Suprapubic skin (tissue), 4 donors: ENCODE results near the gene CLEC18A. TPM values are rescaled to one million over a fixed set of nuclear protein-coding genes. Genes with fewer than 3 reads are reported as not detected.

Experiments
- DNase-seq, 2 donors: peaks; one replicate each; pipeline ENCODE4 v3.0.0-alpha.2; 2019; ENCODE audit warnings: low spot score in 2 of 2
- H3K27ac ChIP-seq: fragments of 200-600 bp; sonication (generic); one replicate; pipeline ENCODE4 v1.5.1; 2019
- H3K27me3 ChIP-seq: fragments of 200-600 bp; sonication (generic); one replicate; pipeline ENCODE4 v1.5.1; 2019
- H3K36me3 ChIP-seq: fragments of 200-600 bp; sonication (generic); one replicate; pipeline ENCODE4 v1.5.1; 2019
- H3K4me1 ChIP-seq: fragments of 200-600 bp; sonication (generic); one replicate; pipeline ENCODE4 v1.5.1; 2019
- H3K4me3 ChIP-seq: fragments of 200-600 bp; sonication (generic); one replicate; pipeline ENCODE4 v1.5.1; 2019; ENCODE audit warnings: mild to moderate bottlenecking
- H3K9me3 ChIP-seq: fragments of 200-600 bp; sonication (generic); one replicate; pipeline ENCODE4 v1.5.1; 2019
- EP300 ChIP-seq: sonication (generic); formaldehyde crosslinking; IDR thresholded peaks from one replicate; pipeline ENCODE4 v1.6.1; 2017; ENCODE audit warnings: antibody characterized with exemption
- POLR2A ChIP-seq, 2 donors: fragments of 450-650 bp; IDR thresholded peaks; one replicate each; pipeline ENCODE4 v1.6.1; 2017; ENCODE audit warnings: antibody characterized with exemption in 2 of 2, mild to moderate bottlenecking in 2 of 2, moderate library complexity in 2 of 2
- POLR2AphosphoS5 ChIP-seq, 3 donors: sonication (generic); formaldehyde crosslinking; IDR thresholded peaks; one replicate each; pipeline ENCODE4 v1.6.1; 2017; ENCODE audit warnings: antibody characterized with exemption in 3 of 3
- WGBS: methylation state at CpG from one replicate; pipeline ENCODE4 v1.1.5; 2018; 5-methylcytosine and 5-hydroxymethylcytosine counted together
- total RNA-seq, 4 donors: library from RNA; depleted of rRNA; stranded (reverse); fragments of >200 nt; gene quantifications; one replicate each; pipeline ENCODE4 v1.1.0, GENCODE V29; 2016
- TF ChIP-seq, protein P1 (sequence below), 2 donors: fragments of 200-600 bp in 1 of 2; fragments of 450-650 bp in 1 of 2; sonication (generic) in 1 of 2; IDR thresholded peaks; one replicate each; pipeline ENCODE4 v1.5.1; 2016 to 2019; ENCODE audit warnings: antibody characterized with exemption in 2 of 2, mild to moderate bottlenecking in 1 of 2, moderate library complexity in 1 of 2

CLEC18A gene
- total RNA-seq, 4 donors from 2014 or later, result 0.87 to 2.9 (median 1.5) TPM

DNA sequence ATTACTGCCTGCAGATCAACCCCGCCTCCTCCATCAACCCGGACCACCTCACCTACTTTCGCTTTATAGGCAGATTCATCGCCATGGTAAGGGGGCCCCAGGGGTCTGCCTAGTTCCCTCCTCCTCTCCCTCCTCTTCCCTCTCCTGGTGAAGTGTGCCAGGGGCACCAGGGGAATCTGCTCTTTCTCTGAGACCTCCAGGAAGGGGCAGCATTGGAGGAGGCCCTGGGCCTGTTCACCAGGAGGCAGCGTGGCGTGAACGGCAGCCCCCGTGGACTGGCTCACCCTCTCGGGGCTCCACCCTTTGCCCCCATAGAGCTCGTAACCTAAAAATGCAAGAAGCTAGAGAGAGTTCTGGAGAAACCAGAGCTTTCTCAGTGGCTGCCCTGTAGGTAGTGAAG lies 17.1 kb upstream of the CLEC18A start:
- no peak for TF ChIP-seq POLR2A (IDR thresholded peaks at IDR 0.05)
- no peak for TF ChIP-seq EP300
- TF ChIP-seq, protein P1, sequence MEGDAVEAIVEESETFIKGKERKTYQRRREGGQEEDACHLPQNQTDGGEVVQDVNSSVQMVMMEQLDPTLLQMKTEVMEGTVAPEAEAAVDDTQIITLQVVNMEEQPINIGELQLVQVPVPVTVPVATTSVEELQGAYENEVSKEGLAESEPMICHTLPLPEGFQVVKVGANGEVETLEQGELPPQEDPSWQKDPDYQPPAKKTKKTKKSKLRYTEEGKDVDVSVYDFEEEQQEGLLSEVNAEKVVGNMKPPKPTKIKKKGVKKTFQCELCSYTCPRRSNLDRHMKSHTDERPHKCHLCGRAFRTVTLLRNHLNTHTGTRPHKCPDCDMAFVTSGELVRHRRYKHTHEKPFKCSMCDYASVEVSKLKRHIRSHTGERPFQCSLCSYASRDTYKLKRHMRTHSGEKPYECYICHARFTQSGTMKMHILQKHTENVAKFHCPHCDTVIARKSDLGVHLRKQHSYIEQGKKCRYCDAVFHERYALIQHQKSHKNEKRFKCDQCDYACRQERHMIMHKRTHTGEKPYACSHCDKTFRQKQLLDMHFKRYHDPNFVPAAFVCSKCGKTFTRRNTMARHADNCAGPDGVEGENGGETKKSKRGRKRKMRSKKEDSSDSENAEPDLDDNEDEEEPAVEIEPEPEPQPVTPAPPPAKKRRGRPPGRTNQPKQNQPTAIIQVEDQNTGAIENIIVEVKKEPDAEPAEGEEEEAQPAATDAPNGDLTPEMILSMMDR (IDR thresholded peaks at IDR 0.05), result no peak
- TF ChIP-seq POLR2AphosphoS5 (IDR thresholded peaks at IDR 0.05), result no peak
- H3K36me3 ChIP-seq, result peaks cover 93% of the 10 kb centered on the region
- 82% methylated on average over 10 of the region's 10 CpGs for WGBS
- H3K27me3 ChIP-seq, result no peaks in the 10 kb centered on the region
- H3K4me1 ChIP-seq, result peaks cover 8% of the 10 kb centered on the region
- no peak overlapping the region for H3K27ac ChIP-seq
- H3K4me3 ChIP-seq, result no peak overlapping the region
- DNase-seq, result peak in 1 of 2 donors; percentile 53
- H3K9me3 ChIP-seq, result no peaks in the 10 kb centered on the region

DNA sequence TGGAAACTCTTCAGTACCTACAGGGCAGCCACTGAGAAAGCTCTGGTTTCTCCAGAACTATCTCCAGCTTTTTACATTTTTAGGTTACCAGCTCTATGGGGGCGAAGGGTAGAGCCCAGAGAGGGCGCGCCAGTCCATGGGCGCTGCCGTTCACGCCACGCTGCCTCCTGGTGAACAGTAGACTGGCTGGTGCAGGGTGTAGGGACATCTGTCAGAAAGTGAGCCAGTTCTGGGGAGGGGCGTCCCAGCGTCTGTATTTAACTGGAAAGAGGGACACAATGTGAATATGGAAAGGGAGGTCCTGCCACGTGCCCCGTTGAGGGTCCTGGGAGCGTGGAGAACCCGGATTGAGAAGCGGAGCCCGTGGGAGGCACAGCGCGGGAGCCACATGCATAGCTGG lies 16.4 kb upstream of the CLEC18A start:
- Histone ChIP-seq H3K4me3 (no peak overlapping the region), H3K4me1 (peaks cover 3% of the 10 kb centered on the region), H3K36me3 (peaks cover 93% of the 10 kb centered on the region), H3K9me3 (no peaks in the 10 kb centered on the region), H3K27ac (no peak overlapping the region), H3K27me3 (no peaks in the 10 kb centered on the region)
- 95% methylated on average over 17 of the region's 17 CpGs for WGBS
- TF ChIP-seq EP300, result no peak
- TF ChIP-seq POLR2AphosphoS5 (IDR thresholded peaks at IDR 0.05), result no peak
- DNase-seq, result peak in 1 of 2 donors; percentile 71

DNA sequence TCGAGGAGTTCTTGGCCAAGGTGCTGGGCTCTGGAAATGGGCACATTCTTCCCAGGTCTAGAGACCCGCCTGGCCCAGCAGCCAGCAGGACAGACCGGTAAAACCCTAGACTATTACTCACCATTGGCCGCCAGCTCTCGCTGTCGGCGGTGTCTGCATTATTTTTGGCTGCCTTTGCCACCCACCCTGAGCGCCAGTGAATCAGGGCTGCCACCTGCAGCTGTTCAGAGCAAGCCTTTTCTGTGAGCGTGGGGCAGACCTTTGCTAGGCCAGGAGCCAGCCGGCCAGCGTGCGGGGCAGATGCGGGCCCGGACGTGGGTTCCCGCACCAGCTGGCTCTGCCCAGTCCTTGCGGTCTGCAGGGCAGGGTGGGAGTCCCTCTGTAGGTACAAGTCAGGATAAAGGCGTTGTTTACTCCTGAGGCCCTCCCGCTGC lies 15.8 kb upstream of the CLEC18A start:
- 92% methylated on average over 9 of the region's 19 CpGs for WGBS
- no peaks in the 10 kb centered on the region for H3K27me3 ChIP-seq
- TF ChIP-seq POLR2A (IDR thresholded peaks at IDR 0.05) (no peak), EP300 (no peak)
- TF ChIP-seq, protein P1 (IDR thresholded peaks at IDR 0.05), result no peak

DNA sequence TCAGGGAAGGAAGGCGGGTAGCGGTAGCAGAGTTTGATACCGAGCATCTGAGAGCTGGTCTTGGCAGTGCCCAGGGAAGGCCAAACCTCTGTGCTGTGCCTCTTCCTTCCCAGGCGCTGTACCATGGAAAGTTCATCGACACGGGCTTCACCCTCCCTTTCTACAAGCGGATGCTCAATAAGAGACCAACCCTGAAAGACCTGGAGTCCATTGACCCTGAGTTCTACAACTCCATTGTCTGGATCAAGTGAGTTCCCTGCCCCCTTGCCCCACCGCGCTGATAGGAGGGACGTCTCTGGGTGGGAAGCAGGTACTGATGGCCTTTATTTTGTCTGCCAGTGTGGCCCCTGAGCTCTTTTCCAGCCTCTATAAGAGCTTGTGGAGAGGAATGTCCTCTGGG lies 15.4 kb upstream of the CLEC18A start:
- 99% methylated on average over 9 of the region's 10 CpGs for WGBS
- H3K36me3 ChIP-seq, result peaks cover 100% of the 10 kb centered on the region

More for the DNA sequence above, 15.8 kb upstream of the CLEC18A start:
- Histone ChIP-seq H3K36me3 (peaks cover 95% of the 10 kb centered on the region), H3K9me3 (no peaks in the 10 kb centered on the region), H3K4me3 (no peak overlapping the region), H3K27ac (no peak overlapping the region), H3K4me1 (no peaks in the 10 kb centered on the region)
- DNase-seq, result no peak

DNA sequence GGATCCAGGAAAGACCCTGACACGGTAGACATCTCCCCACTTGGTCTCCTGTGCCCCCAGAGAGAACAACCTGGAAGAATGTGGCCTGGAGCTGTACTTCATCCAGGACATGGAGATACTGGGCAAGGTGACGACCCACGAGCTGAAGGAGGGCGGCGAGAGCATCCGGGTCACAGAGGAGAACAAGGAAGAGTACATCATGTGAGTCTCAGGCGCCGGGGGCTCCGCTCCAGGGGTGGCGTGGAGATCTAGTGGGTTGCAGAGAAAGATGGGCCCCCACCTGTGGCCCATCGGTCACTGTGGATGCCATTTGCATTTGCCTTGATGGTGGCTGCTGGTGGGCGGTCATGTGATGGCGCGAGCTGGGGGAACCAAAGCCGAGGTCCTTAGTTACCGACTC lies 14.9 kb upstream of the CLEC18A start:
- no peaks in the 10 kb centered on the region for H3K9me3 ChIP-seq
- 94% methylated on average over 16 of the region's 16 CpGs for WGBS
- H3K4me3 ChIP-seq, result no peak overlapping the region
- H3K27ac ChIP-seq, result no peak overlapping the region
- peak in 1 of 2 donors; percentile 72 for DNase-seq
- peaks cover 100% of the 10 kb centered on the region for H3K36me3 ChIP-seq
- no peaks in the 10 kb centered on the region for H3K4me1 ChIP-seq
- no peaks in the 10 kb centered on the region for H3K27me3 ChIP-seq
- TF ChIP-seq, protein P1 (IDR thresholded peaks at IDR 0.05), result no peak
- no peak for TF ChIP-seq POLR2A (IDR thresholded peaks at IDR 0.05)
- no peak for TF ChIP-seq EP300
- TF ChIP-seq POLR2AphosphoS5 (IDR thresholded peaks at IDR 0.05), result no peak

More for the DNA sequence above, 15.4 kb upstream of the CLEC18A start:
- Histone ChIP-seq H3K4me1 (no peaks in the 10 kb centered on the region), H3K27me3 (no peaks in the 10 kb centered on the region), H3K9me3 (no peaks in the 10 kb centered on the region), H3K27ac (no peak overlapping the region), H3K4me3 (no peak overlapping the region)
- DNase-seq, result peak in 1 of 2 donors; percentile 54
- TF ChIP-seq, protein P1 (IDR thresholded peaks at IDR 0.05), result no peak
- TF ChIP-seq EP300 (no peak), POLR2A (IDR thresholded peaks at IDR 0.05) (no peak), POLR2AphosphoS5 (IDR thresholded peaks at IDR 0.05) (no peak)

DNA sequence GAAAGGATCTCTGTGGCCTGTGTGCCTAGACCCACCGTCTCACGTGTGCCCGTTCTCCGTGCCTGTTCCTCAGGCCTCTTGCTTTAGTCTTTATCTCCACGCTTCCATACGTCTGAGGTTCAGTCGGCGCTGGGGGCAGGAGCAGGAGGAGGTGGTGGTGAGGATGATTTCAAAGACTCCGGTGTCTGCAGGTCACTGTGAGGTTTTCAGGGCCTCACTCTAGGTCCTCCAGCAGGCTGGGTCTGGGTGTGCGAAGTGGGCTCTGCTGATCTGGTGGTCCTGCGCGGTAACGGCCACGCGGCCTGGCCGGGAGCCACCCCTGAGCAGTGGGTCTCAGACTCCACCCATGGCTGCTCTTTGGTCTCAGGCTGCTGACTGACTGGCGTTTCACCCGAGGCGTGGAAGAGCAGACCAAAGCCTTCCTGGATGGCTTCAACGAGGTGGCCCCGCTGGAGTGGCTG lies 14.4 kb upstream of the CLEC18A start:
- peaks cover 98% of the 10 kb centered on the region for H3K36me3 ChIP-seq
- DNase-seq, result peak in 1 of 2 donors; percentile 72
- no peaks in the 10 kb centered on the region for H3K4me1 ChIP-seq
- H3K27ac ChIP-seq, result no peak overlapping the region
- no peaks in the 10 kb centered on the region for H3K9me3 ChIP-seq
- no peak overlapping the region for H3K4me3 ChIP-seq
- no peak for TF ChIP-seq POLR2AphosphoS5 (IDR thresholded peaks at IDR 0.05)
- WGBS, result 95% methylated on average over 9 of the region's 21 CpGs
- no peaks in the 10 kb centered on the region for H3K27me3 ChIP-seq
